ENCODE measurements around the gene TIMM17B. TPM values are rescaled to one million over a fixed set of nuclear protein-coding genes. Genes with fewer than 3 reads are reported as not detected.

TIMM17B gene
- total RNA-seq, 2 experiments from 2014 or later: 52.9 to 53.2 TPM

GRCh38 chrX:48933757-48934156, 36.2 kb upstream of the TIMM17B start:
- Mint-ChIP-seq H3K9me3 (ENCODE audit: low read depth) (no peaks in the 10 kb centered on the region), H3K36me3 (peaks cover 37% of the 10 kb centered on the region), H3K27me3 (no peaks in the 10 kb centered on the region), H3K27ac (no peak overlapping the region), H3K4me1 (peaks cover 50% of the 10 kb centered on the region), H3K4me3 (no peak overlapping the region)
- DNase-seq (no peak), ATAC-seq (no peak)
- CTCF ChIA-PET: no interaction called here

GRCh38 chrX:48927736-48928382, 30.3 kb upstream of the TIMM17B start:
- DNase-seq (no peak), ATAC-seq (no peak)
- no peak overlapping the region for H3K27ac Mint-ChIP-seq
- H3K9me3 Mint-ChIP-seq (ENCODE audit: low read depth): no peaks in the 10 kb centered on the region
- no peak overlapping the region for H3K4me3 Mint-ChIP-seq
- H3K27me3 Mint-ChIP-seq: no peaks in the 10 kb centered on the region
- CTCF ChIA-PET: interaction anchor here (0.9 kb wide), 1 partner anchor 10 kb away, joined by 3 read pairs; no protein-coding TSS in a partner anchor
- peaks cover 27% of the 10 kb centered on the region for H3K4me1 Mint-ChIP-seq
- peaks cover 30% of the 10 kb centered on the region for H3K36me3 Mint-ChIP-seq

GRCh38 chrX:48927123-48927522, 29.6 kb upstream of the TIMM17B start:
- CTCF ChIA-PET: interaction anchor here (0.9 kb wide), 1 partner anchor 10 kb away, joined by 3 read pairs; no protein-coding TSS in a partner anchor
- Mint-ChIP-seq H3K9me3 (ENCODE audit: low read depth) (no peaks in the 10 kb centered on the region), H3K36me3 (peaks cover 28% of the 10 kb centered on the region), H3K4me1 (peaks cover 33% of the 10 kb centered on the region), H3K27me3 (no peaks in the 10 kb centered on the region), H3K4me3 (no peak overlapping the region), H3K27ac (peak overlapping the region; percentile 42)
- DNase-seq (no peak), ATAC-seq (no peak)

GRCh38 chrX:48924270-48924669, 26.7 kb upstream of the TIMM17B start:
- H3K4me3 Mint-ChIP-seq: no peak overlapping the region
- H3K36me3 Mint-ChIP-seq: peaks cover 27% of the 10 kb centered on the region
- no peaks in the 10 kb centered on the region for H3K9me3 Mint-ChIP-seq (ENCODE audit: low read depth)
- H3K27ac Mint-ChIP-seq: peak overlapping the region; percentile 78
- H3K27me3 Mint-ChIP-seq: no peaks in the 10 kb centered on the region
- DNase-seq: no peak
- ATAC-seq: no peak
- H3K4me1 Mint-ChIP-seq: peaks cover 52% of the 10 kb centered on the region
- CTCF ChIA-PET: no interaction called here

DNA sequence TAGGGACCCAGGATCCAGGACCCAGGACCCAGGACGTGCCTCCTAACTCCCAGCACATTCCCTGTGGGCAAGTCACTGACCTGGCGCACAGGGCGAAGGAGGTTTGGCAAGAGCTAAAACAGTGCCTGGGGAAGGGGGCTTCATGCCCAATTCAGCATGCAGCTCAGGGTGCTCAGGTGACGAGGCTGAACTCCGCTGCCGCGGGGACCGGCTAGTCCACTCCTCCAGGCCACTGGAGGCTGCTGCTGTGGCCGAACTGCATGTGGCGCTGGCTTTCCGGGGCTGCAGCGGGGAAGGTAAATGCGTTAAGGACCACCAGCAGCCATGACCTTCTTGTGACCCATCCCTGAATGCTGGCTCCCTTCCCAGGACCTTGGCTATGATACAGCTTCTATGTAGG, 26.2 kb upstream of the TIMM17B start:
- Mint-ChIP-seq H3K36me3 (peaks cover 27% of the 10 kb centered on the region), H3K9me3 (ENCODE audit: low read depth) (no peaks in the 10 kb centered on the region), H3K27me3 (no peaks in the 10 kb centered on the region), H3K4me3 (no peak overlapping the region), H3K4me1 (peaks cover 52% of the 10 kb centered on the region), H3K27ac (peak overlapping the region; percentile 78)
- DNase-seq (no peak), ATAC-seq (no peak)
- CTCF ChIA-PET: no interaction called here

DNA sequence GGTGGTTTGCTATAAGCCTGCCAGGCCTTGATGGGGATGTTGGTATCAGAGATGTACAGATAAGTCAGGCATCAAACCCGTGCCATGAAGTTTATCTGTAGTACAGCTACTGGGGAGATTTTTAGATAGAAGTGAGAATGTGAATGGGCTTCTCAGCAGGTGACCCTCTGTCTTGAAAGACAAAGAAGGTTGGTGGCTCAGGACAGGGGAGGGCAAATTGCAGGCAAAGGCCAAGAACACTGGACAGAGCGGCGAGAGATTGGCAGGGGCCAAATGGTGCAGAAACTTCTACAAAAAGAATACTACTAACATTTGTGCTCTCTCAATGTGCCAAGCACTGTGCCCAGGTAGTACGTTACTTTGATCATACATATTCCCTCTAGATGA, 23.1 kb upstream of the TIMM17B start:
- ATAC-seq: no peak
- peaks cover 54% of the 10 kb centered on the region for H3K4me1 Mint-ChIP-seq
- H3K36me3 Mint-ChIP-seq: peaks cover 45% of the 10 kb centered on the region
- CTCF ChIA-PET: interaction anchor here (2.1 kb wide), 1 partner anchor 16 kb away, joined by 11 read pairs; no protein-coding TSS in a partner anchor
- peak overlapping the region; percentile 90 for H3K27ac Mint-ChIP-seq
- no peaks in the 10 kb centered on the region for H3K27me3 Mint-ChIP-seq
- DNase-seq: no peak
- H3K4me3 Mint-ChIP-seq: peak overlapping the region; percentile 96
- H3K9me3 Mint-ChIP-seq (ENCODE audit: low read depth): no peaks in the 10 kb centered on the region

DNA sequence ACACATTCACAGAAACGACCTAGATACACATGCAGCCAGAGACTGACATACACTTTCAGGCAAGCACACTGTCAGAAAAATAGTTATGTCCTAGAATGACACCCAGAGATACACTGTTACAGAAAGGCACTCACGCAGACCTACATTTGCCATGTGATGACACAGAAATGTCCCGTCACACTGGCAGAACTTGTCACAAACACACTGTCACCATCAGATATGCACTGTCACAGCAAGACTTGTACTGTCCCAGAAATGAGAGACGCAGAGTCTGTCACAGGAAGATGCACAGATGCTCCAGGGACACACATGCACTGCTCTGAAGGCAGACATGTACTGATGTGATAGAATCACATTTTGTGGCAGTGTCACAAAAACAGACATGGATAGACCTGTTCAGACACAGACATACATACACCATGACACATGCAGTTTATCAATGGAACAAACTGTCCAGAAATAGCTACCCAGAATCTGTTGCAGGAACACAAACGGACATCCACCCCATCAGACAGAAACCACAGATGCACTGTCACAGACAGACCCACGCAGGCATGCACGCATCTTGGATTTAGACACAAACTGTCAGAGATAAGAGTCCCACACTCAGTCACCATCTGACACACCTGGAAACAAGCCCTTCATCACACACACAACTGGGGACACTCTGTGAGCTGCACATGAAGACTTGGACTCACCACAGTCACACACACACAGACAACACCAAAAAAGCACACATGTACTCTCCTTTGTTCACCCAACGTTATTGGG, 22.6 kb upstream of the TIMM17B start:
- H3K9me3 Mint-ChIP-seq (ENCODE audit: low read depth): no peaks in the 10 kb centered on the region
- peak; percentile 6 for ATAC-seq
- peak overlapping the region; percentile 90 for H3K27ac Mint-ChIP-seq
- CTCF ChIA-PET: interaction anchor here (1.0 to 2.1 kb wide), 4 partner anchors 17 to 123 kb away, joined by 3 to 11 read pairs (median 4); partner anchors contain the start of gene TFE3
- peaks cover 46% of the 10 kb centered on the region for H3K36me3 Mint-ChIP-seq
- peak overlapping the region; percentile 96 for H3K4me3 Mint-ChIP-seq
- DNase-seq: peak; percentile 59
- H3K4me1 Mint-ChIP-seq: peaks cover 54% of the 10 kb centered on the region
- no peaks in the 10 kb centered on the region for H3K27me3 Mint-ChIP-seq

DNA sequence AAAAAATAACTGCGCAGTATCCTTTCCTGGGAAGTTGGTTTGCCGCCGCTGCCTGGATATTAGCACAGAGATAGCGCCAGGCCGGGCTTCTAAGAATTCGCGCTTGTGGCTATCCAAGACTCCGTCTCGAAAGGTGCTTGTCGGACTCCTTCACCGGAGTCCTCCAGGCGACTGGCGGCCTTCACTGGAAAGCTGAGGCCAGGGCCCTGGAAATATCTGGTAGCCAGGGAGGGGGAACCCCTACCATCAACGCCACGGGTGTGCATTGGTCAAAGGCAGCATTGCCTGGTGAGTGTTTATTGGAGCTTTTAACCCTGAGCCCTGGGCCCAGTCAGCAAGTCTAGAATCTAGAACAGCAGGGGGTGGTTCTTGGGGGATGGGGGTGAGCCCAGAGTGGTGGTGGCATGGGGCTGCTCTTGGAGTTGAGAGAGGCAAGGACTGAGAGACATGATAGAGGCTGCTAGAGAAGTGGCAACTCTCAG, 21.8 kb upstream of the TIMM17B start:
- Mint-ChIP-seq H3K4me1 (peaks cover 59% of the 10 kb centered on the region), H3K36me3 (peaks cover 51% of the 10 kb centered on the region), H3K4me3 (peak overlapping the region; percentile 96), H3K27ac (peak overlapping the region; percentile 90), H3K27me3 (no peaks in the 10 kb centered on the region), H3K9me3 (ENCODE audit: low read depth) (no peaks in the 10 kb centered on the region)
- peak; percentile 11 for ATAC-seq
- CTCF ChIA-PET: interaction anchor here (1.0 to 2.1 kb wide), 4 partner anchors 18 to 124 kb away, joined by 3 to 11 read pairs (median 4); partner anchors contain the start of gene TFE3
- peak; percentile 66 for DNase-seq

DNA sequence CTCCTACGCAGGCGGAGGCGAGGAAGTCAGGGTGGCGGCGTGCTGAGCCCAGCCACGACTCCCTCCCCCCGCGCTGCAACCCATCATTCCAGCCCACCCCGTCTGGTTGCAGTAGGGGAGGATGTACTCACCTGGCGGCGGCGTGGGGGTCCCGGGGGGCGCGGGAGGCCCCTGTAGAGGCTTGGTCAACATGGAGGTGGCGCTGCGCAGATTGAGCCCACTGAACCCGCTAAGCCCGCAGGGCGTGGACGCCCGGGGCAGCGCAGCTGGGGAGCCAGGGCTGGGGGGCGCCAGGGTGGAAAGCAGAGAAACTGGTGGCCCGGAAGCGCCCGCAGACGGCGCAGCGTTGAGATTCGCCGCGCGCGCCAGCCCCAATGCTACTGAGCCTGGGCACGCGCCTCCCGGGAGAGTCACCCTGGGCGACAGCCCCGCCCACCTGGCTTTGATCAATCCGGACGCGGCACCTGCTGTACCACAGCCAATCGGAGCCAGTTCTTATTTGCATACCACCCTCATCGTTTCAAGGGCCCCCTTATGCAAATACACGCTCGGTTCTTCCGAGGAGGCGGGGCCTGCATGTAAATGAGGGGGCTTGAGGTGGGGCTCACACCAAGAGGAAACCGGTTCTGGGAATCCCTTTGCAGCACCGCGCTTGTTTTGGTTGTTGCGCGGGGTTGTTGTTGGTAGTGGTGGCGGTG, 21.2 kb upstream of the TIMM17B start, which contains the start of gene PIM2:
TSS of gene PIM2 (minus strand) at position 382 of the 698 bp plus-strand sequence. CDS start at position 192, 190 bp downstream.
- DNase-seq (peak; percentile 95), ATAC-seq (peak; percentile 79)
- H3K36me3 Mint-ChIP-seq: peaks cover 51% of the 10 kb centered on the region
- peak within 1 kb of the TSS; percentile 90 for H3K27ac Mint-ChIP-seq
- no peaks in the 10 kb centered on the region for H3K9me3 Mint-ChIP-seq (ENCODE audit: low read depth)
- H3K4me1 Mint-ChIP-seq: peaks cover 58% of the 10 kb centered on the region
- CTCF ChIA-PET: interaction anchor here (1.0 to 2.1 kb wide), 3 partner anchors 18 to 24 kb away, joined by 3 to 11 read pairs (median 4); no protein-coding TSS in a partner anchor
- peak within 1 kb of the TSS; percentile 96 for H3K4me3 Mint-ChIP-seq
- no peaks in the 10 kb centered on the region for H3K27me3 Mint-ChIP-seq

DNA sequence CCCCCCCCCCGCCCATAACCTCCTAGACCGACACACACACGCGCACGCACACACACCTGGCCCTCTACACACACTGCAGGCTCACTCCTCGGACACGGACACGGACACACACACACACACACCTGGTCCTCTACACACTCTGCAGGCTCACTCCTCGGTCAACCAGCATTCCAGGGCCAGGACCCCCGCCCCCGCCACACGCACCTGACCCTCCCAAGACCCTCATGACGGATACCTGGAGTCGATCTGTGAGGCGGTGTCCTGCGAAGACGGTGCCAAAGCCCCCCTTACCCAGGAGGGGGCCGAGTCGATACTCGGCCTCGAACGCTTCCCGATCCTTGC, 20.7 kb upstream of the TIMM17B start:
- ATAC-seq (no peak), DNase-seq (no peak)
- H3K27me3 Mint-ChIP-seq: no peaks in the 10 kb centered on the region
- no peaks in the 10 kb centered on the region for H3K9me3 Mint-ChIP-seq (ENCODE audit: low read depth)
- peaks cover 60% of the 10 kb centered on the region for H3K4me1 Mint-ChIP-seq
- peak overlapping the region; percentile 96 for H3K4me3 Mint-ChIP-seq
- CTCF ChIA-PET: interaction anchor here (1.0 kb wide), 1 partner anchor 23 kb away, joined by 3 read pairs; no protein-coding TSS in a partner anchor
- peak overlapping the region; percentile 90 for H3K27ac Mint-ChIP-seq
- H3K36me3 Mint-ChIP-seq: peaks cover 53% of the 10 kb centered on the region

- peaks cover 56% of the 10 kb centered on the region for H3K36me3 Mint-ChIP-seq
- peak overlapping the region; percentile 96 for H3K4me3 Mint-ChIP-seq
- DNase-seq (peak; percentile 94), ATAC-seq (peak; percentile 48)
- CTCF ChIA-PET: interaction anchor here (1.0 to 1.8 kb wide), 5 partner anchors 20 to 96 kb away, joined by 3 to 7 read pairs (median 4); no protein-coding TSS in a partner anchor
- no peaks in the 10 kb centered on the region for H3K27me3 Mint-ChIP-seq
- H3K9me3 Mint-ChIP-seq (ENCODE audit: low read depth): no peaks in the 10 kb centered on the region
- peak overlapping the region; percentile 90 for H3K27ac Mint-ChIP-seq
- peaks cover 60% of the 10 kb centered on the region for H3K4me1 Mint-ChIP-seq
Observed at GRCh38 chrX:48917139-48918001, 19.8 kb upstream of the TIMM17B start.

Measured in activated CD8-positive, alpha-beta memory T cell treated with anti-CD3 and anti-CD28 coated beads, Interleukin-2, amount 10 ng/mL, durations not matched to agents 7 days and 5 days (primary cell).